ENCODE results near the gene SPINK13. TPM values are rescaled to one million over a fixed set of nuclear protein-coding genes. Genes with fewer than 3 reads are reported as not detected.
"Not testable (repeated sequence)": the region's sequence is repeated elsewhere in the genome, so short reads cannot be mapped to it uniquely, and the experiment has no call there.

SPINK13 gene
- total and polyA plus RNA-seq, 12 donors: 0.46 to 16.1 (median 2.3) TPM; not detected in 3

DNA sequence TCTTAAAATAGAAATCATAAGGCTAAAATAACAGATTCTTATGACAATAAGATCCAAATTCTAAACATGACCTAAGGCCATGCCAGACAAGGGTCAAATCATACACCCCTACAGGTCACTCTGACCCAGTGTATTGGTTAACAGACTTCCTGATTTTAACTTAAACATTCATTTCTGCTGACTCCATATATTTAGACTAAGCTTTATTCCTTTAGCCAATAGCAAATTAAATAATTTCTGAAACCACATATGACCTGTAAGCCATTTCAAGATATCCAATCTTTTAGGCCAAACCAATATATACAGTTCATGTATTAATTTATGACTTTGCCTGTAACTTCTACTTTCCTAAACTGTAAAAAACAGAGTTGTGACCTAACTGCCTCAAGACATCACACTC is 7.4 kb upstream of the SPINK13 start:
- TF ChIP-seq CTCF (IDR thresholded peaks at IDR 0.05) (no peak), POLR2A (IDR thresholded peaks at IDR 0.05) (no peak)
- DNase-seq: no peak
- no peaks in the 10 kb centered on the region for H3K27me3 ChIP-seq
- H3K4me3 ChIP-seq: no peak overlapping the region
- peaks cover 0 to 8% (median 7%) of the 10 kb centered on the region in 3 donors for H3K9me3 ChIP-seq (replicated peaks in 1 of 3)
- H3K27ac ChIP-seq: no peak overlapping the region
- intact Hi-C loops (cut with DNase I): no loop called here
- H3K4me1 ChIP-seq (replicated peaks in 1 of 2): no peaks in the 10 kb centered on the region
- H3K36me3 ChIP-seq (replicated peaks in 1 of 2): no peaks in the 10 kb centered on the region

- no peak overlapping the region for H3K4me3 ChIP-seq
- no peaks in the 10 kb centered on the region for H3K27me3 ChIP-seq
- WGBS, 4 donors: 70 to 80% (median 72%) methylated on average over 3 of the region's 3 CpGs
- intact Hi-C loops (cut with DNase I): no loop called here
- TF ChIP-seq CTCF (IDR thresholded peaks at IDR 0.05) (no peak), POLR2A (IDR thresholded peaks at IDR 0.05) (no peak)
- no peak overlapping the region for H3K27ac ChIP-seq
- no peak for DNase-seq
- no peaks in the 10 kb centered on the region for H3K36me3 ChIP-seq (replicated peaks in 1 of 2)
- H3K4me1 ChIP-seq (replicated peaks in 1 of 2): peaks cover 0 to 6% of the 10 kb centered on the region in 2 donors
- H3K9me3 ChIP-seq (replicated peaks in 1 of 3): no peaks in the 10 kb centered on the region
Observed at GRCh38 chr5:148267962-148268361, 632 bp upstream of the SPINK13 start.

GRCh38 chr5:148275129-148275528 is 6.5 kb downstream of the SPINK13 start:
- H3K27ac ChIP-seq; H3K4me3 ChIP-seq; intact Hi-C loops (cut with DNase I); H3K27me3 ChIP-seq; DNase-seq; H3K4me1 ChIP-seq (replicated peaks in 1 of 2); H3K36me3 ChIP-seq (replicated peaks in 1 of 2); H3K9me3 ChIP-seq (replicated peaks in 1 of 3): not testable (repeated sequence)
- WGBS, 4 donors: 93 to 96% (median 95%) methylated on average over 2 of the region's 2 CpGs

- H3K27ac ChIP-seq; DNase-seq; H3K27me3 ChIP-seq; H3K36me3 ChIP-seq (replicated peaks in 1 of 2); intact Hi-C loops (cut with DNase I); H3K9me3 ChIP-seq (replicated peaks in 1 of 3); H3K4me3 ChIP-seq; H3K4me1 ChIP-seq (replicated peaks in 1 of 2): not testable (repeated sequence)
- 63 to 70% (median 69%) methylated on average over 2 to 5 of the region's 5 CpGs; no CpG with 5 or more reads in 1 of the 4 donors for WGBS, 4 donors
Observed at GRCh38 chr5:148280893-148281292, 12.3 kb downstream of the SPINK13 start.

DNA sequence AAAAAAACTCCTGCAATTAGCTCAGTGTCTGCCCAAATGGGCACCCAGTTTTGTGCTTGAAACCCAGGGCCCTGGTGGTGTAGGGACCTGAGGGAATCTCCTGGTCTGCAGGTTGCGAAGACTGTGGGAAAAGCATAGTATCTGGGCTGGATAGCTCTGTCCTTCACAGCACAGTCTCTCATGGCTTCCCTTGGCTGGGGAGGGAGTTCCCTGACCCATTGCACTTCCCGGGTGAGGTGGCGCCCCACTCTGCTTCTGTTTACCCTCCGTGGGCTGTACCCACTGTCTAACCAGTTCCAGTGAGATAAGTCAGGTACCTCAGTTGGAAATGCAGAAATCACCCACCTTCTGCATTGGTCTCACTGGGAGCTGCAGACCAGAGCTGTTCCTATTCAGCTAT is 12.7 kb downstream of the SPINK13 start:
- H3K27me3 ChIP-seq; H3K4me3 ChIP-seq; intact Hi-C loops (cut with DNase I); H3K9me3 ChIP-seq (replicated peaks in 1 of 3); H3K4me1 ChIP-seq (replicated peaks in 1 of 2); DNase-seq; H3K27ac ChIP-seq; H3K36me3 ChIP-seq (replicated peaks in 1 of 2): not testable (repeated sequence)
- 91 to 98% (median 94%) methylated on average over 4 of the region's 4 CpGs for WGBS, 4 donors

GRCh38 chr5:148290271-148291195 is 21.9 kb downstream of the SPINK13 start:
- Histone ChIP-seq H3K36me3 (replicated peaks in 1 of 2) (no peaks in the 10 kb centered on the region), H3K4me1 (replicated peaks in 1 of 2) (no peaks in the 10 kb centered on the region), H3K9me3 (replicated peaks in 1 of 3) (peaks cover 0 to 4% (median 0%) of the 10 kb centered on the region in 3 donors), H3K27ac (no peak overlapping the region), H3K4me3 (no peak overlapping the region), H3K27me3 (no peaks in the 10 kb centered on the region)
- 63 to 71% (median 67%) methylated on average over 6 of the region's 6 CpGs for WGBS, 4 donors
- TF ChIP-seq POLR2A (IDR thresholded peaks at IDR 0.05) (no peak), CTCF (IDR thresholded peaks at IDR 0.05) (peak; percentile 18 to 44 (median 36))
- intact Hi-C loops (cut with DNase I): no loop called here
- no peak for DNase-seq
